Measurements from ENCODE around the gene CACNA1C.

DNA sequence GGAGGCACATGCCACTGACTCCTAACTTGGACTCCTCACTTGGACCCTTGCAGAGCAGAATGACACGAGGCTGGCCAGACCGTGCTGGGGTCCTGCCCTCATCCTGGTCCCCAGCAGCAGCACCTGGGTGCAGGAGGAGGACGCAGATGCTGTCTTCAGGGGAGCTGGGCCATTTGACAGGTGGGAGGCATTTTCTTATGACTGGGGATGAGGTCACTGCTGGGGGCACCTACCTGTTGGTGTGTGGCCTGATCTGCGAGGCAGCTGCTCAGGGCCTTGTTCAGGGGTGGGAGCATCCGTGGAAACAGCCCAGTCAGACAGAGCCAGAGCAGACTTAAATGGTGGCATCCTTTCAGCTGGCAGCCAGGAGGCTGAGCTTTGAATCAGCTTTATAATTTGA lies 57.3 kb downstream of the CACNA1C start:
- no peak for TF ChIP-seq CTCF (IDR thresholded peaks at IDR 0.05)
- no peak for TF ChIP-seq POLR2AphosphoS5 (IDR thresholded peaks at IDR 0.05)
